Cardiac fibroblast (primary cell): Measurements from ENCODE around the gene CLEC16A.

Experiments used
- DNase-seq, 2 donors: peaks; one replicate each; pipeline versions ENCODE4 v3.0.0 to v3.0.0-alpha.2; 2010; ENCODE audit warnings: low read depth in 2 of 2
- H3K4me3 ChIP-seq, 2 donors: replicated peaks in 1 of 2; 1 replicate in 1 of 2; 2 replicates in 1 of 2; pipeline ENCODE4 v1.5.1; 2011; ENCODE audit warnings: low read depth in 2 of 2, low read length in 2 of 2, mild to moderate bottlenecking in 2 of 2, moderate library complexity in 1 of 2
- TF ChIP-seq, protein P1 (sequence below): IDR thresholded peaks from one replicate; pipeline ENCODE4 v1.5.1; 2011; ENCODE audit warnings: low read depth, mild to moderate bottlenecking, low read length, inconsistent platforms

The CLEC16A gene

DNA sequence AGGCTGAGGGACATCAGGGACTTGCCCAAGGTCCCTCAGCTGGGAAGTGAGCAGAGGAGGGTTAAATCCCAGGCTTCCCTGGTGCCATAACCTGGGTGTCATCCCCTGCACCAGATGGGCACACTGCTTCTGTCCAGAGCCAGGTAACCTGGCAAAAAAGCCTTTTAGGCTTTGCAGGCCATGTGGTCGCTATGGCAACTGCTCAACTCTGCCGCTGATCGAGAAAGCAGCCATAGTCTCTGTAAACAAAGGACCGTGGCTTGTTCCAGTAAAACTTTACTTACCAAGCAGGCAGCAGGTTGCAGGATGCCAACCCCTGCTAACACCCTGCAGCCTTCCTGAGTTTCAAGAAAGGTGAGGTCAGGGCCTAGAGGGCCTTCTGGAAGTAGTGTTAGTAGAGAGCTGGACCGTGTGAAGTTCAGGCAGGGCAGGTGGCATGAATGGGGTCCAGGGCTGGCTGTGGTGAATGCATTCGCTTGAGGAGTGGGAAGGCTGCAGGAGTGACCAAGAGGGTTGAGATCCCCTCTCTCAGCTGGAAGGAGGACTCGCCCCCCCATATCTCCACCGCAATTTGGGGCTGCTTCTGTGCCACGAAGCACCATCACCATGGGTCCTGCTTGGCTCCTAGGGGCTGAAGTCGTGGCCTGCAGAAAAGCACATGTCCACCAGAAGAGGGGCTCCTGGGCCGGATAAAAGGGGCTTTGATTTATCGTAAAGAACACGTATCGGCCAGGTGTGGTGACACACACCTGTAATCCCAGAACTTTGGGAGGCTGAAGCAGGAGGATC is 220.3 kb downstream of the CLEC16A start:
- TF ChIP-seq, protein P1, sequence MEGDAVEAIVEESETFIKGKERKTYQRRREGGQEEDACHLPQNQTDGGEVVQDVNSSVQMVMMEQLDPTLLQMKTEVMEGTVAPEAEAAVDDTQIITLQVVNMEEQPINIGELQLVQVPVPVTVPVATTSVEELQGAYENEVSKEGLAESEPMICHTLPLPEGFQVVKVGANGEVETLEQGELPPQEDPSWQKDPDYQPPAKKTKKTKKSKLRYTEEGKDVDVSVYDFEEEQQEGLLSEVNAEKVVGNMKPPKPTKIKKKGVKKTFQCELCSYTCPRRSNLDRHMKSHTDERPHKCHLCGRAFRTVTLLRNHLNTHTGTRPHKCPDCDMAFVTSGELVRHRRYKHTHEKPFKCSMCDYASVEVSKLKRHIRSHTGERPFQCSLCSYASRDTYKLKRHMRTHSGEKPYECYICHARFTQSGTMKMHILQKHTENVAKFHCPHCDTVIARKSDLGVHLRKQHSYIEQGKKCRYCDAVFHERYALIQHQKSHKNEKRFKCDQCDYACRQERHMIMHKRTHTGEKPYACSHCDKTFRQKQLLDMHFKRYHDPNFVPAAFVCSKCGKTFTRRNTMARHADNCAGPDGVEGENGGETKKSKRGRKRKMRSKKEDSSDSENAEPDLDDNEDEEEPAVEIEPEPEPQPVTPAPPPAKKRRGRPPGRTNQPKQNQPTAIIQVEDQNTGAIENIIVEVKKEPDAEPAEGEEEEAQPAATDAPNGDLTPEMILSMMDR: no peak
- no peak for DNase-seq
- no peak overlapping the region for H3K4me3 ChIP-seq

DNA sequence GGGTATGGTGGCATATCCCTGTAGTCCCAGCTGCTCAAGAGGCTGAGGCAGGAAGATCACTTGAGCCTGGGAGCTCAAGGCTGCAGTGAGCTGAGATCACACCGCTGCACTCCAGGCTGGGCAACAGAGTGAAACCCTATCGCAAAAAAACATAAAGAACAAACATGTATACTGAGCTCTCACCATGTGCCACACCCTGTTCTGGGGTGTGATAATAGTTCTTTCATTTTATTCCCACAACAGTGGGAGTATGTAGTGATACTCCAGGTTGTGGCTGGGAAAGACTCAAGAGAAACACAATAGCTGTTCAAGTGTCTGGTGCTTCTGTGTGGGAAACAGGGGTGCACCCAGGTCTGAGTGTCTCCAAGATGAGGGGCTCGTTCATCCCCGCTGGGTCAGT is 221.0 kb downstream of the CLEC16A start:
- TF ChIP-seq, protein P1: no peak
- no peak for DNase-seq
- H3K4me3 ChIP-seq: no peak overlapping the region

DNA sequence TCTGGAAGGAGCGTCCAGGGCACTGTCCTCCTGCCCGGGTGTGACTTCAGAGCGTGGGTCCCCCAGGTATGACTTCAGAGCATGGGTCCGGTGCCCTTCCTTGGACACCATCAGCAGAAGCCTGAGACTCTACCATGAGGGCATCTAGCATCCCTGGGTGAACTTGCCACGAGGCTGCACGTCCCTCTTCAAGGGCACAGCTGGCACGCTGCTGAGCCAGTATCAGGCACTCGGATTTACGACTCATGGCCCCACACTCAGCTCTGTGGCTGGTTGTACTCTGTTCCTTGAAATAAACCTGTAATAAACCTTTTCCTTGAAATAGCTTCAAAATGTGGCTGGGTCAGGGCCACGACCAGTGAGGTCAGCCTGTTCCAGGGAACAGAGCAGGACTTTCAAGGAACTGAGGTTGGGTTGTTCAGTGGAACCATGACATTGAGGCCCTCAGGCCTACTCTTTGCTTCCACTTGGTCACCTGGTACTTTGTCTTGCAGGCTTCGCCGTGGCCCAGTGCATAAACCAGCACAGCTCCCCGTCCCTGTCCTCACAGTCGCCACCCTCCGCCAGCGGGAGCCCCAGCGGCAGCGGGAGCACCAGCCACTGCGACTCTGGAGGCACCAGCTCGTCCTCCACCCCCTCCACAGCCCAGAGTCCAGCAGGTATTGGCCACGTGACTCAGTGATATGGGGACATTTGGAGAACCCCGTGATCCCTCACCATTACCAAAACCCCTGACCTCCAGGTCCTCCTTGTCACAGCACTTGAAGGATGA is 221.7 kb downstream of the CLEC16A start:
- H3K4me3 ChIP-seq: no peak overlapping the region
- TF ChIP-seq, protein P1: no peak
- no peak for DNase-seq

DNA sequence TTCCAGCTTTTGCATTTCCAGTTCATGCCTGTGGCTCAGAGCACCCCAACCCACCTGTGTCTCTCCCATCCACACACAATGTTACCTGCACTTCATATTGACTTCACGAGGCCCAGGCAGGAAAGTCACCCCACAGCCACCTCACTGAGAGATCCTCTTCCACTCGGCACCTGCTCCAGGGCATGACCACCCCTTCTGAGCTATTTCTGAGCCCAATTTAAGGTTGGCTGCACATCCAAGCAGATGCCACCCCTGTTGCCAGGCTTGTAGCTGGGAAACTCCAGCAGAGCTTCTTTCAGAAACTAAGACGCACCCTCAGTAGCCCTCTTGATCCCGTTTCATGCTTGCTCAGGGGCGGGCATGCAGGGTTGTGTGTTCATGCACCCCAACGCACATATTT is 223.2 kb downstream of the CLEC16A start:
- no peak for DNase-seq
- H3K4me3 ChIP-seq: no peak overlapping the region
- TF ChIP-seq, protein P1: no peak

DNA sequence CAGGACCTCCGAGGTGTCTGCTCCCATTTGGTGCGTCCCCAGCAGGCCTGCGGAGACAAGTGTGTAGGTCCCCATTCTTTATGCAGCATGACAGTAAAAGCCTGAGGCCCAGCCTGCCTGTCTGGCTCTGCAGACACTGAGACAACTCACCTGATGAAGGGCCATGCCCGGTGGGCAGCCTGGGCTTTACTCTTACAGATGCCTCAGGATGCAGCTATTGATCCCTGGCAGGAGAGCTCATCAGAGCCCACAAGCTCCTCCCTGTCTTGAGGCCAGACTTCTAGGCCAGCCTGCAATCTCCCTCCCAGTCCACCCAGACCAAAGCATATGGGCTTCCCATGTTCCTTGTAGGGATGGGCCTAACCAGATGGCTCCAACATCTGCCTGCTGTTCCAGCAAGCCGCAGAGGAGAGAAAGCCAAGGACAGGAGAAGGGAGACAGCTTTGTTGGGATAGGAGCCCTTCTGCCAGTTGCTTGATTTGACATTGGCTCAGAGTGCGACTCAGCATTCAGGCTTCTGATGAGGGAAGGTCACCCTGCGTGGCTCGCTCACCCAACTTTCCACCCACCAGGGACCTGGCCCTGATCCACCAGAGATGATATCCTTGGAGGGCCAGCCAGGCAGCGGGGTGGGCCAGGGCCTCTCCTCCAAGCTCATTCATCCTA is 224.2 kb downstream of the CLEC16A start:
- peak in 1 of 2 donors; percentile 10 for DNase-seq
- no peak overlapping the region for H3K4me3 ChIP-seq
- TF ChIP-seq, protein P1: no peak

DNA sequence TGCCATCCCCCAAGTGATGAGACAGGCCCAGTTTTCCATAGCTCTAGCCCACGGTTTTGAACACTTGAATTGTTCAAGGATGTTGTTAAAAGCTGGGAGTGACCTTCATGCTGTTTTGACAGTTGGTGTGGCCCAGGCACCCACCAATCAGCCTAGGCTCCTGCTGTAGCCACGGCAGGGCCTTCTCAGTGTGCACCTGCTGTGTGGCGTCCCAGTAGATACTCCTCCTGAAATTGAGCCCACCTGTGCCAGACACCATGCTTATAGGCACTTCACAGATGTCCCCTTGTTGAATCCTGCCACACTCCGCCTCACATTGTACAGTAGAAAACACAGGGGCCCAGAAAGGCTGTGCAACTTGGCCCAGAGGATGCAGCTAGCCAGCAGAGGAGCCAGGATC is 225.3 kb downstream of the CLEC16A start:
- no peak overlapping the region for H3K4me3 ChIP-seq
- TF ChIP-seq, protein P1: no peak
- DNase-seq: no peak
